ENCODE measurements around the gene RIN3. TPM values are rescaled to one million over a fixed set of nuclear protein-coding genes. Genes with fewer than 3 reads are reported as not detected.

The RIN3 gene
- total RNA-seq, 2 donors from 2014 or later, result 8.8 to 41.6 TPM

DNA sequence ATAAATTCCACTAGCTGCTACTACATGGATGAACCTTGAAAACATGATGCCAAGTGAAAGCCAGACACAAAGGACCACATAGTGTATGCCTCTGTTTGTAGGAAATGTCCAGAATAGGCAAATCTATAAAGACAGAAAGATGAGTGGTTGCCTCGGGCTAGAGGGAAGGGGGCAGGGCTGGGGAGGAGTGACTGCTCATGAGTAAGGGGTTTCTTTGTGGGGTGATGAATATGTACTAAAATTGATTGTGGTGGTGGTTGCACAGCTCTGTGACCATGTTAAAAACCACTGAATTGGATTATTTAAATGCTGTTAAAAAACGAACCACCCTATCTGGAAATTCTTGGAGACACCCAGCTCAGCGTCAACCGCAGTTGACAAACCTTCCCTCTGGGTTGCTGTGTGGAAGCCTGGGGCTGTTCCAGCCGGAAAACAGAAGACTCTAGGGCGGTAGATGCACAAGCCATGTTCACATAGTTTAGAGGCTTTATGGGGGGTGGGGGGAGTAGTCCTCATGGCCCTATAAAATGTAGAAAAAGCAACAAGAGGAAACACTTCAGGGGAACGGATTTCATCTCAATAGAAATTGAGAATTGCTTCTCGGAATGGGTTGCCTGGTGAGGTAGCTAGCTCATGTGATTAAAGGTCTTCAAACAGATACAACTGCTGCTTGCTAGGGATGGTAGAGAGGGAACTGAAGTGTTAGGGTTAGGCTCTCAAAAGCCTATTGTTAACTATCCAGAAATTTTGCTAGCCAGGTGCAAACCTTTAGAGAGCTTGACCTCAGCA is 29.4 kb downstream of the RIN3 start:
- no peaks in the 10 kb centered on the region for H3K27me3 ChIP-seq (replicated peaks; ENCODE audit: insufficient read depth)
- intact Hi-C loops (cut with DNase I), result no loop called here
- peaks cover 5% of the 10 kb centered on the region for H3K4me1 ChIP-seq (replicated peaks)
- H3K36me3 ChIP-seq, result no peaks in the 10 kb centered on the region
- H3K4me3 ChIP-seq, result no peak overlapping the region
- 65% methylated on average over 8 of the region's 8 CpGs for WGBS
- no peak for TF ChIP-seq POLR2AphosphoS5 (IDR thresholded peaks at IDR 0.05)
- no peak for TF ChIP-seq POLR2A (IDR thresholded peaks at IDR 0.05)
- TF ChIP-seq, protein P1, sequence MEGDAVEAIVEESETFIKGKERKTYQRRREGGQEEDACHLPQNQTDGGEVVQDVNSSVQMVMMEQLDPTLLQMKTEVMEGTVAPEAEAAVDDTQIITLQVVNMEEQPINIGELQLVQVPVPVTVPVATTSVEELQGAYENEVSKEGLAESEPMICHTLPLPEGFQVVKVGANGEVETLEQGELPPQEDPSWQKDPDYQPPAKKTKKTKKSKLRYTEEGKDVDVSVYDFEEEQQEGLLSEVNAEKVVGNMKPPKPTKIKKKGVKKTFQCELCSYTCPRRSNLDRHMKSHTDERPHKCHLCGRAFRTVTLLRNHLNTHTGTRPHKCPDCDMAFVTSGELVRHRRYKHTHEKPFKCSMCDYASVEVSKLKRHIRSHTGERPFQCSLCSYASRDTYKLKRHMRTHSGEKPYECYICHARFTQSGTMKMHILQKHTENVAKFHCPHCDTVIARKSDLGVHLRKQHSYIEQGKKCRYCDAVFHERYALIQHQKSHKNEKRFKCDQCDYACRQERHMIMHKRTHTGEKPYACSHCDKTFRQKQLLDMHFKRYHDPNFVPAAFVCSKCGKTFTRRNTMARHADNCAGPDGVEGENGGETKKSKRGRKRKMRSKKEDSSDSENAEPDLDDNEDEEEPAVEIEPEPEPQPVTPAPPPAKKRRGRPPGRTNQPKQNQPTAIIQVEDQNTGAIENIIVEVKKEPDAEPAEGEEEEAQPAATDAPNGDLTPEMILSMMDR (IDR thresholded peaks at IDR 0.05), result no peak
- DNase-seq (ENCODE audit: low spot score), result no peak
- no peaks in the 10 kb centered on the region for H3K9me3 ChIP-seq
- H3K27ac ChIP-seq, result no peak overlapping the region

DNA sequence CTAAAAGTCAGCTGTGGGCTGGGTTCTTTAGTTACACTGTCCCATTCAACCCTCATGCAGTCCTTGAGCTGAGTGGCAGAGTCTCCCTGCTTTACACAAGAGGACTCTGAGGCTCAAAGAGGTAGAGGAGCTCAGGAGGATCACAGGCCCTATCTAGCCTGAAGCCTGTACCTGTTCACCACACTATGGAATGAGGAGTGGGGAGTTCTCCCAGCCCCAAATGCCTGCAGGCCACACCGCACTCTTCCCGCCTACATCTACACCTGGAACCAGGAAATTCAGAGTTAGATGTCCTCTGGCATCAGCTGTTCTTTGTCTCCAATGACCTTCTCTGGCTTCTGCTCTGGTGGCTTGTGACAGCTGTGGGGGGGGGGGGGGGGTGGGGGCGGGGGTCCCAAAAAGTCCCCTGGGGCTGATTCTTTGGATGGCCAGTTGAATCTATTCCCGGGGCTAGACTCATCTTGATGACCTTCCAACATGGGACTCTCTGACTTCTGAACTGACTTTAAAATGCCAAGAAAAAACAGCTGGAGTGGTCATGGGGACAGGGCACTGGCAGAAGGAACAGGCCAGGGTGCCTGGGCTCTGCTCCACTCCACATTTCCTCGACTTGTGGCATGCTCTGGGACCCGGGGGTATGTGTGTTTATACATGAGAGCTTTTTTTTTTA is 30.6 kb downstream of the RIN3 start:
- Histone ChIP-seq H3K4me1 (replicated peaks) (peaks cover 5% of the 10 kb centered on the region), H3K36me3 (no peaks in the 10 kb centered on the region), H3K27me3 (replicated peaks; ENCODE audit: insufficient read depth) (no peaks in the 10 kb centered on the region), H3K9me3 (no peaks in the 10 kb centered on the region), H3K27ac (no peak overlapping the region), H3K4me3 (no peak overlapping the region)
- intact Hi-C loops (cut with DNase I), result no loop called here
- TF ChIP-seq POLR2A (IDR thresholded peaks at IDR 0.05), result no peak
- no peak for DNase-seq (ENCODE audit: low spot score)
- 65% methylated on average over 6 of the region's 6 CpGs for WGBS

DNA sequence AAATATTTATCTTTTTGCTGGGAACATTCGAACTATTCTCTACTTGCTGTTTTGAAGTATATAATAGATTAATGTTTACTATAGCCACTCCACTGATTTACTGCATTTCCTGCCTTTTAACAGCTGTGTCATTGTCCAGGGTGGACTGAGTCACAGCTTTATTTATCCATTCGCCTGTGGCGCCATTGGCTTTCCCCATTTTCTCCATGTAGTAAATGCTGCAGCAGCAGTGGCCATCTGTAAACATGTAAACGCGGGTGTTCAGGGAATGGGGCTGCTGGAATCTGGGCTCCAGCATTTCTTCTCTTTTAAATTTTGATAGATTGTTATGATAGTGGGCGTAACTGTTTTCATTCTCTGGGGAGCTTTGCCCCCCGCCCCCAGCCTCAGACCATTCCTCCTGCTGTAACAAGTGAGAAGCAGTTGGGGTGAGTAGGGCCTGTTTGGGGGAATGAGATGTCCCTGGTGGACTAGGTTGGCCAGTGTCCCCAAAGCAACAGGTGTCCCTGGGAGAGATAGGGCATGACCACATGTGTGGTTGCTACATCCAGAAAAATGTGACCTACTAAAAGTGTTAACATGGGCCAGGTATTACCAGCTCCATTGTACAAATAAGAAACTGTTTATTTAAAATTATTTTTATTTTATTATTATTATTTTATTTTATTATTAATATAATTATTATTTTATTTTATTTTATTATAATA is 32.9 kb downstream of the RIN3 start:
- Histone ChIP-seq H3K27me3 (replicated peaks; ENCODE audit: insufficient read depth) (no peaks in the 10 kb centered on the region), H3K4me3 (no peak overlapping the region), H3K36me3 (no peaks in the 10 kb centered on the region), H3K27ac (no peak overlapping the region), H3K4me1 (replicated peaks) (no peaks in the 10 kb centered on the region), H3K9me3 (no peaks in the 10 kb centered on the region)
- DNase-seq (ENCODE audit: low spot score), result no peak
- intact Hi-C loops (cut with DNase I), result no loop called here
- TF ChIP-seq POLR2AphosphoS5 (IDR thresholded peaks at IDR 0.05) (no peak), POLR2A (IDR thresholded peaks at IDR 0.05) (no peak)
- TF ChIP-seq, protein P1 (IDR thresholded peaks at IDR 0.05), result no peak
- WGBS, result 77% methylated on average over 7 of the region's 7 CpGs

DNA sequence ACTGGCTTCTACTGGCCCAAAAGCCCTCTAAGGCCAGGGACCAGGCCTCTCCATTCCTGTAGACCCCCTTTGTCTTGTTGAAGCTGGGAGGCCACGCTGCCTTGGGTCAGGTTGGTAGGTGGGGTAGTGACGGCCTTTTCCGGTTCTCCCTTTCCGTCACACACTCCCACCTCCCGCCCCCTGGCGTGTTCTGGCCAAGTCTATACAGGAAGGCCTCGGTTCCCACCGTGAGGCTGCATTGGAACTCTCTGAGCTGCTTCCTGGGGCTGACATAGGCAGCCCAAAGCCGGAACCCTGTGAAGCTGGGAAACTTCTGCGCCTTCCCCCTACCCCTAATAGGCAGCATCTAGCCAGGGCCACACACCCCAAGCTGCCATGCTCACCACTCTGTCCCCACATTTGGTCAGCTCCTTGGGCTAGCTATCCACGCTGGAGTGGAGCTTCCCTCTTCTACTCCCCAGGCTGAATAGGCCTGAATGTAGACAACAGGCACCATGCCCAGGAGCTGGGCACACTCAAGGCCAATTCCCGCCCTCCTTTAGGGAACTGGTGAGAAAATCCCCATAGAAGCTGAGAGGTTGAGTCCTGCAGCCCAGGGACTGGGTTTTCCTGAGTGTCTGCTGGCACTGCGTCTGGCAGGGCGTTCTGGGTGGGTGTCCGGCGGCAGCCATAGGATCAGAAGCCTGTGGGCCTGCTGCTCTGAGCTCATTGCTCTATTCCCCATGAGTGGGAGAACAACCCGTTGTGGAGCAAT is 35.7 kb downstream of the RIN3 start:
- Histone ChIP-seq H3K27ac (no peak overlapping the region), H3K36me3 (no peaks in the 10 kb centered on the region), H3K4me3 (no peak overlapping the region), H3K27me3 (replicated peaks; ENCODE audit: insufficient read depth) (no peaks in the 10 kb centered on the region), H3K9me3 (no peaks in the 10 kb centered on the region), H3K4me1 (replicated peaks) (no peaks in the 10 kb centered on the region)
- WGBS, result 74% methylated on average over 16 of the region's 17 CpGs
- no peak for DNase-seq (ENCODE audit: low spot score)
- TF ChIP-seq POLR2AphosphoS5 (IDR thresholded peaks at IDR 0.05), result no peak
- TF ChIP-seq POLR2A (IDR thresholded peaks at IDR 0.05), result no peak
- TF ChIP-seq, protein P1 (IDR thresholded peaks at IDR 0.05), result no peak
- intact Hi-C loops (cut with DNase I), result no loop called here

DNA sequence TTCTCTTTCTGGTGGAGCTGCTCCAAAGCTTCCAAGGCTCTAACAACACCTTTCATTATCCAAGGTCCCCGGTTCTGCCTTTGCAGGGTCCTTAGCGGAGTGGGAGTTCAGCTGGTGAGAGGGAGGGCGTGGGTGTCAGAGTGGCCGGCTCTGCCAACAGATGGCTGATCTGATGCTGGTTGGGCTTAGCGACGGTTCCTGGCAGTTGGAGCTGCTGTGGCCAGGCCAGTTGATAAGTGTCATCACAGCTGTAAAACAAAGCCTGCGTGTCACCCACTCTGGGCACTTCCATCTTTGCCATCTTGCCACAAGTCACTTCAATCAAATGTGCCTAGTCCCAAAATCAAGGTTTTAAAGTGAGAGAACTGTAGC is 36.3 kb downstream of the RIN3 start:
- no peak for TF ChIP-seq POLR2AphosphoS5 (IDR thresholded peaks at IDR 0.05)
- no peak for TF ChIP-seq POLR2A (IDR thresholded peaks at IDR 0.05)
- TF ChIP-seq, protein P1 (IDR thresholded peaks at IDR 0.05), result no peak
- Histone ChIP-seq H3K36me3 (no peaks in the 10 kb centered on the region), H3K9me3 (no peaks in the 10 kb centered on the region), H3K27me3 (replicated peaks; ENCODE audit: insufficient read depth) (no peaks in the 10 kb centered on the region), H3K4me1 (replicated peaks) (no peaks in the 10 kb centered on the region), H3K27ac (no peak overlapping the region), H3K4me3 (no peak overlapping the region)
- no peak for DNase-seq (ENCODE audit: low spot score)
- intact Hi-C loops (cut with DNase I), result no loop called here
- WGBS, result 41% methylated on average over 7 of the region's 7 CpGs

Measured in prostate gland (tissue), 2 donors.